Smooth muscle cell (in vitro differentiated cells): ENCODE measurements around the gene KIF26A. TPM values are rescaled to one million over a fixed set of nuclear protein-coding genes. Genes with fewer than 3 reads are reported as not detected.
A peak's percentile ranks its signal among the peaks of the same experiment; 100 is the strongest.

Experiments
- DNase-seq: peaks from one replicate; lab custom pipeline; 2025; ENCODE audit not compliant: unreplicated experiment; lab: John Stamatoyannopoulos, UW
- H2AFZ ChIP-seq: fragments of 200-600 bp; sonication (generic); 2 replicates; pipeline ENCODE4 v1.6.0; 2016; ENCODE audit warnings: antibody characterized with exemption, low read depth, mild to moderate bottlenecking
- H3F3A ChIP-seq: fragments of 200-600 bp; sonication (generic); 2 replicates; pipeline ENCODE4 v1.6.0; 2017; ENCODE audit warnings: antibody characterized with exemption, low read depth
- H3K27ac ChIP-seq: fragments of 200-600 bp; sonication (generic); 2 replicates; pipeline ENCODE4 v1.5.1; 2016; ENCODE audit warnings: low read depth, mild to moderate bottlenecking
- H3K27me3 ChIP-seq: fragments of 200-600 bp; sonication (generic); 2 replicates; pipeline ENCODE4 v1.6.1; 2016; ENCODE audit warnings: low read depth, mild to moderate bottlenecking
- H3K36me3 ChIP-seq: fragments of 200-600 bp; sonication (generic); 2 replicates; pipeline ENCODE4 v1.5.1; 2016; ENCODE audit warnings: low read depth
- H3K4me1 ChIP-seq: fragments of 200-600 bp; sonication (generic); 2 replicates; pipeline ENCODE4 v1.5.1; 2016; ENCODE audit warnings: low read depth
- H3K4me2 ChIP-seq: fragments of 200-600 bp; sonication (generic); 2 replicates; pipeline ENCODE4 v1.6.0; 2016; ENCODE audit warnings: mild to moderate bottlenecking
- H3K4me3 ChIP-seq: fragments of 200-600 bp; sonication (generic); 2 replicates; pipeline ENCODE4 v1.5.1; 2016; ENCODE audit warnings: mild to moderate bottlenecking
- H3K79me2 ChIP-seq: fragments of 200-600 bp; sonication (generic); 2 replicates; pipeline ENCODE4 v1.6.0; 2016; ENCODE audit warnings: low read depth, mild to moderate bottlenecking
- H3K9ac ChIP-seq: fragments of 200-600 bp; sonication (generic); 2 replicates; pipeline ENCODE4 v1.6.0; 2016; ENCODE audit warnings: low read depth
- H3K9me3 ChIP-seq: fragments of 200-600 bp; sonication (generic); replicated peaks from 2 replicates; pipeline ENCODE4 v1.5.1; 2016; ENCODE audit warnings: low read depth
- H4K20me1 ChIP-seq: fragments of 200-600 bp; sonication (generic); 2 replicates; pipeline ENCODE4 v1.6.0; 2016; ENCODE audit warnings: low read depth
- CTCF ChIP-seq: fragments of 200-600 bp; sonication (generic); IDR thresholded peaks from 2 replicates; pipeline ENCODE4 v1.5.1; 2017; ENCODE audit warnings: borderline replicate concordance, mild to moderate bottlenecking, antibody characterized with exemption; ENCODE audit not compliant: insufficient read depth, poor library complexity, severe bottlenecking
- WGBS: methylation state at CpG from one replicate; pipeline ENCODE4 v1.1.7; 2016; ENCODE audit warnings: low lambda C conversion rate; 5-methylcytosine and 5-hydroxymethylcytosine counted together
- polyA plus RNA-seq: library from polyadenylated mRNA; unstranded; fragments of >200 nt; fragmentation: Nextera tagmentation; extraction: Ambion mirVana; gene quantifications from 2 replicates; pipeline ENCODE4 v1.2.1, GENCODE V29; 2016
- total RNA-seq: library from RNA; depleted of rRNA; stranded (reverse); fragments of >200 nt; gene quantifications from 2 replicates; pipeline ENCODE4 v1.2.3, GENCODE V29; 2014

The KIF26A gene
- 4.4 and 5.9 TPM in 2 replicates for total RNA-seq
- 4.0 and 4.4 TPM in 2 replicates for polyA plus RNA-seq

DNA sequence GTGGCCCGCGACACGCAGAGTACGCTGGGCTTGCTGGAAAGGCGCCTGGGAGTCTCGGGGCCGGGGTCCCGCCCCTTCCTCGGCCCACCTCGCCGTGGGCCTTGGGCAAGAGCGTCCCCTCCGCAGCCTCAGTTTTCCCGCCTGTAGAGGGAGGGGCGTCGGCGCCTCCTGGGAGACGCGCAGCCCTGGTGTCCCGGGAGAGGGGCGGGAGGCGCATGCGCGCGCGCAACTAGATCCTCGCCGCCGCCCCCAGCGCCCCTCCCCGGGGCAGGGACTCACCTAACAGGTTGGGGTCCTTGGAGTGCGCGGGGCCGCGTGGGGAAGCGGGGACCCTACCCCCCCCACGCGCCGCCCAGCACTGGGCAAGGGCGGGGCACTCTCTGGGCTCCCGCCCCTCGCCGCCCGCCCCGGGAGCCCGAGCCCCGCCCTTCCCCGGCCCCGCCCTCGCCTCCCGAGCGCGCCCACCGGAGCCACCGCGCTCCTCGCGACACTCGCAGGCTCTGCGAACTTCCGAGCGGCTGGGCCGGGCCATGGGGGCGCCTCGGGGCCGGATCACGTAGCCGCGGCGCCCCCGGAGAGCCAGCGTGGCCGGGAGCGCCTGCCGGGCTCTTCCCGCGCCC lies at the start of gene KIF26A:
Gene KIF26A (plus strand): TSS at position 490 of the 620 bp plus-strand sequence. CDS start 136 bp downstream, outside the sequence.
- H2AFZ ChIP-seq: peak within 1 kb of the TSS; percentile 85
- H3K9ac ChIP-seq: no peak within 1 kb of the TSS
- WGBS: 2% methylated on average over 54 of the region's 77 CpGs
- no peak within 1 kb of the TSS for H3K27ac ChIP-seq
- H3K4me2 ChIP-seq: peak within 1 kb of the TSS; percentile 98
- H3K27me3 ChIP-seq: peaks cover 38% of the 10 kb centered on the region
- peak; percentile 3 for TF ChIP-seq CTCF
- H3K79me2 ChIP-seq: peaks cover 8% of the 10 kb centered on the region
- H3K36me3 ChIP-seq: no peaks in the 10 kb centered on the region
- peak; percentile 76 for DNase-seq
- peaks cover 16% of the 10 kb centered on the region for H4K20me1 ChIP-seq
- peaks cover 35% of the 10 kb centered on the region for H3K4me1 ChIP-seq
- H3F3A ChIP-seq: no peaks in the 10 kb centered on the region
- no peaks in the 10 kb centered on the region for H3K9me3 ChIP-seq
- peak within 1 kb of the TSS; percentile 69 for H3K4me3 ChIP-seq

DNA sequence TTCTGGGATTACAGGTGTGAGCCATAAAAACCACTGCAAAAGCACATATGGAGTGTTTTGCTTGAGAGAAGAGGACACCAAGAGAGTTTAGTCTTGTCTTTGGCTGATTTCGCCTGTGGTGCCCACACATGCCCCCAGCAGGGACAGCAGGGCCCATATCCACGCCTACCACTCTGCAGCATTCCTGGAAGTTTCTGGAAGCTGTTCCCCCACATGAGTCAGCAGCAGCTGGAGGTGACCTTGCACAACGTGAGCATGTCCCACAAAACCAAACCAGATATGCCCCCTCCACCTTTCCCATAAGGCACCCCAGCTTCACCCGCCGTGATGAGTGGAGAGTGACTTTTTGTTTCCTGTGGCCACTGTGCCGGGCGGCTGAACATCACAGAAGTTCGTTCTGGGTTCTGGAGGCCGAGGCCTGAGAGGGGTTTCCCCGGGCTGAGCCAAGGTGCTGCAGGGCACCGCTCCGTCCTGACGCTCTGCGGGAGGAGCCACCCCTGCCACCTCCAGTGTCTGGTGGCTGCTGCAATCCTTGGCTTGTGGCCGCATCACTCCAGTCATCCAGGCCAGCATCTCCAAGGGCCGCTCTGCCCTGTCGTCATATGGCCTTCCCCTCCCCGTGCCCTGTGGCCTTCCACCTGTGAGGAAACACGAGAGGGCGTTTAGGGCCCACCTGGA lies 48.2 kb upstream of the KIF26A start:
- no peak for TF ChIP-seq CTCF
- H3F3A ChIP-seq: no peaks in the 10 kb centered on the region
- H3K27ac ChIP-seq: no peak overlapping the region
- H3K4me3 ChIP-seq: no peak overlapping the region
- H3K9me3 ChIP-seq: no peaks in the 10 kb centered on the region
- H2AFZ ChIP-seq: no peak overlapping the region
- H3K4me1 ChIP-seq: no peaks in the 10 kb centered on the region
- H3K9ac ChIP-seq: no peak overlapping the region
- no peaks in the 10 kb centered on the region for H4K20me1 ChIP-seq
- no peaks in the 10 kb centered on the region for H3K36me3 ChIP-seq
- no peaks in the 10 kb centered on the region for H3K79me2 ChIP-seq
- no peak overlapping the region for H3K4me2 ChIP-seq
- 94% methylated on average over 20 of the region's 20 CpGs for WGBS
- no peak for DNase-seq
- no peaks in the 10 kb centered on the region for H3K27me3 ChIP-seq

- no peak overlapping the region for H3K9ac ChIP-seq
- no peak overlapping the region for H3K4me3 ChIP-seq
- H3K27ac ChIP-seq: no peak overlapping the region
- no peak overlapping the region for H2AFZ ChIP-seq
- no peak for TF ChIP-seq CTCF
- no peaks in the 10 kb centered on the region for H3K27me3 ChIP-seq
- H3K4me1 ChIP-seq: no peaks in the 10 kb centered on the region
- H4K20me1 ChIP-seq: no peaks in the 10 kb centered on the region
- no peak overlapping the region for H3K4me2 ChIP-seq
- H3F3A ChIP-seq: no peaks in the 10 kb centered on the region
- H3K79me2 ChIP-seq: no peaks in the 10 kb centered on the region
- H3K36me3 ChIP-seq: no peaks in the 10 kb centered on the region
- no peak for DNase-seq
- WGBS: 80% methylated on average over 26 of the region's 26 CpGs
- no peaks in the 10 kb centered on the region for H3K9me3 ChIP-seq
Measured at GRCh38 chr14:104091061-104091926, 47.1 kb upstream of the KIF26A start.
